Fibroblast of lung (primary cell): Measurements from ENCODE around the gene NTNG1. TPM values are rescaled to one million over a fixed set of nuclear protein-coding genes. Genes with fewer than 3 reads are reported as not detected.

Experiments used
- DNase-seq, 2 donors: peaks; one replicate each; pipeline versions ENCODE4 v3.0.0 to v3.0.0-alpha.2; 2010; ENCODE audit warnings: low read depth in 2 of 2
- H2AFZ ChIP-seq: 2 replicates; pipeline ENCODE4 v1.5.1; 2012; ENCODE audit warnings: low read length, control low read depth, inconsistent platforms
- H3K27ac ChIP-seq: 2 replicates; pipeline ENCODE4 v1.5.1; 2011; ENCODE audit warnings: low read length, control low read depth; ENCODE audit not compliant: insufficient read depth
- H3K27me3 ChIP-seq: 2 replicates; pipeline ENCODE4 v1.5.1; 2011; ENCODE audit warnings: mild to moderate bottlenecking, low read length; ENCODE audit not compliant: control insufficient read depth, insufficient read depth
- H3K36me3 ChIP-seq: 2 replicates; pipeline ENCODE4 v1.5.1; 2011; ENCODE audit warnings: low read length; ENCODE audit not compliant: control insufficient read depth, insufficient read depth
- H3K4me1 ChIP-seq: 2 replicates; pipeline ENCODE4 v1.5.1; 2011; ENCODE audit warnings: low read length; ENCODE audit not compliant: control insufficient read depth, insufficient read depth; ENCODE audit errors: extremely low read depth
- H3K4me2 ChIP-seq: 2 replicates; pipeline ENCODE4 v1.5.1; 2011; ENCODE audit warnings: low read length, control low read depth; ENCODE audit not compliant: insufficient read depth; ENCODE audit errors: extremely low read depth
- H3K4me3 ChIP-seq, 4 experiments: fragments of 200-600 bp in 1 of 4; sonication (generic) in 1 of 4; replicated peaks in 1 of 4; 2 replicates each; pipeline ENCODE4 v1.5.1; 2011 to 2016; ENCODE audit warnings: low read length in 4 of 4, low read depth in 3 of 4, mild to moderate bottlenecking in 3 of 4, control low read depth in 2 of 4, inconsistent platforms in 1 of 4, mixed read lengths in 1 of 4; ENCODE audit not compliant: insufficient read depth in 1 of 4; ENCODE audit errors: control extremely low read depth in 1 of 4
- H3K79me2 ChIP-seq: 2 replicates; pipeline ENCODE4 v1.5.1; 2012; ENCODE audit warnings: mild to moderate bottlenecking, low read length, inconsistent platforms; ENCODE audit not compliant: control insufficient read depth, insufficient read depth
- H3K9ac ChIP-seq: 2 replicates; pipeline ENCODE4 v1.5.1; 2011; ENCODE audit warnings: mild to moderate bottlenecking, low read length, control low read depth; ENCODE audit not compliant: insufficient read depth
- H3K9me3 ChIP-seq: 2 replicates; pipeline ENCODE4 v1.5.1; 2012; ENCODE audit warnings: low read depth, low read length; ENCODE audit not compliant: control insufficient read depth, insufficient read depth
- H4K20me1 ChIP-seq: 2 replicates; pipeline ENCODE4 v1.5.1; 2011; ENCODE audit warnings: low read length; ENCODE audit not compliant: control insufficient read depth, insufficient read depth; ENCODE audit errors: extremely low read depth
- CTCF ChIP-seq, 2 donors: IDR thresholded peaks in 1 of 2; conservative IDR thresholded peaks in 1 of 2; 1 replicate in 1 of 2; 2 replicates in 1 of 2; pipeline ENCODE4 v1.5.1; 2011 to 2012; ENCODE audit warnings: low read length in 2 of 2, control low read depth in 1 of 2, inconsistent platforms in 1 of 2, low read depth in 1 of 2, mild to moderate bottlenecking in 1 of 2
- EZH2 ChIP-seq: IDR thresholded peaks from 2 replicates; pipeline ENCODE4 v1.5.1; 2012; ENCODE audit warnings: low read length, control low read depth, mild to moderate bottlenecking; ENCODE audit errors: missing control alignments
- polyA plus RNA-seq, 2 donors: library from polyadenylated mRNA; depleted of rRNA in 1 of 2; stranded (reverse) in 1 of 2; unstranded in 1 of 2; fragments of >200 nt; gene quantifications; 2 replicates each; pipeline ENCODE4 v1.2.1, GENCODE V29; 2011 to 2012; ENCODE audit warnings: missing spikeins in 1 of 2
- total RNA-seq: library from RNA; depleted of rRNA; stranded (reverse); fragments of >200 nt; gene quantifications from 2 replicates; pipeline ENCODE4 v1.2.1, GENCODE V29; 2014

NTNG1 gene
- total and polyA plus RNA-seq, 2 donors (not counting 1 experiment from before 2014, with no cell fraction given): 0.82 to 8.6 TPM

- Histone ChIP-seq H3K79me2 (no peaks in the 10 kb centered on the region), H3K9me3 (no peaks in the 10 kb centered on the region), H3K4me1 (no peaks in the 10 kb centered on the region), H3K4me3 (no peak overlapping the region), H3K4me2 (no peak overlapping the region), H3K9ac (no peak overlapping the region), H3K27me3 (no peaks in the 10 kb centered on the region), H3K27ac (no peak overlapping the region), H2AFZ (no peak overlapping the region), H3K36me3 (no peaks in the 10 kb centered on the region), H4K20me1 (no peaks in the 10 kb centered on the region)
- DNase-seq: peak; percentile 4 to 11
- TF ChIP-seq EZH2 (no peak), CTCF (conservative IDR thresholded peaks at IDR 0.05 in 1 of 2, IDR thresholded peaks at IDR 0.05 in 1 of 2; ENCODE audit: low read depth in 1 of 2, low read length in 2 of 2) (no peak)
Observed at GRCh38 chr1:107326824-107327445, 186.1 kb downstream of the NTNG1 start.

- no peaks in the 10 kb centered on the region for H4K20me1 ChIP-seq
- no peak for DNase-seq
- H3K9ac ChIP-seq: no peak overlapping the region
- H3K79me2 ChIP-seq: no peaks in the 10 kb centered on the region
- no peak overlapping the region for H3K4me3 ChIP-seq
- H3K9me3 ChIP-seq: no peaks in the 10 kb centered on the region
- no peaks in the 10 kb centered on the region for H3K4me1 ChIP-seq
- no peaks in the 10 kb centered on the region for H3K27me3 ChIP-seq
- H3K4me2 ChIP-seq: no peak overlapping the region
- no peak for TF ChIP-seq EZH2
- no peak for TF ChIP-seq CTCF (conservative IDR thresholded peaks at IDR 0.05 in 1 of 2, IDR thresholded peaks at IDR 0.05 in 1 of 2; ENCODE audit: low read depth in 1 of 2, low read length in 2 of 2)
- no peaks in the 10 kb centered on the region for H3K36me3 ChIP-seq
- no peak overlapping the region for H2AFZ ChIP-seq
- H3K27ac ChIP-seq: no peak overlapping the region
Observed at GRCh38 chr1:107327446-107327845, 186.6 kb downstream of the NTNG1 start.

- Histone ChIP-seq H3K79me2 (no peaks in the 10 kb centered on the region), H4K20me1 (no peaks in the 10 kb centered on the region), H3K4me2 (no peak overlapping the region), H3K27me3 (no peaks in the 10 kb centered on the region), H2AFZ (no peak overlapping the region), H3K4me1 (no peaks in the 10 kb centered on the region), H3K27ac (no peak overlapping the region), H3K9me3 (no peaks in the 10 kb centered on the region), H3K36me3 (no peaks in the 10 kb centered on the region), H3K9ac (no peak overlapping the region), H3K4me3 (no peak overlapping the region)
- TF ChIP-seq CTCF (conservative IDR thresholded peaks at IDR 0.05 in 1 of 2, IDR thresholded peaks at IDR 0.05 in 1 of 2; ENCODE audit: low read depth in 1 of 2, low read length in 2 of 2) (no peak), EZH2 (no peak)
- DNase-seq: no peak
Observed at GRCh38 chr1:107328087-107328486, 187.2 kb downstream of the NTNG1 start.
